Measurements from ENCODE around the gene CRBN.

CRBN gene

DNA sequence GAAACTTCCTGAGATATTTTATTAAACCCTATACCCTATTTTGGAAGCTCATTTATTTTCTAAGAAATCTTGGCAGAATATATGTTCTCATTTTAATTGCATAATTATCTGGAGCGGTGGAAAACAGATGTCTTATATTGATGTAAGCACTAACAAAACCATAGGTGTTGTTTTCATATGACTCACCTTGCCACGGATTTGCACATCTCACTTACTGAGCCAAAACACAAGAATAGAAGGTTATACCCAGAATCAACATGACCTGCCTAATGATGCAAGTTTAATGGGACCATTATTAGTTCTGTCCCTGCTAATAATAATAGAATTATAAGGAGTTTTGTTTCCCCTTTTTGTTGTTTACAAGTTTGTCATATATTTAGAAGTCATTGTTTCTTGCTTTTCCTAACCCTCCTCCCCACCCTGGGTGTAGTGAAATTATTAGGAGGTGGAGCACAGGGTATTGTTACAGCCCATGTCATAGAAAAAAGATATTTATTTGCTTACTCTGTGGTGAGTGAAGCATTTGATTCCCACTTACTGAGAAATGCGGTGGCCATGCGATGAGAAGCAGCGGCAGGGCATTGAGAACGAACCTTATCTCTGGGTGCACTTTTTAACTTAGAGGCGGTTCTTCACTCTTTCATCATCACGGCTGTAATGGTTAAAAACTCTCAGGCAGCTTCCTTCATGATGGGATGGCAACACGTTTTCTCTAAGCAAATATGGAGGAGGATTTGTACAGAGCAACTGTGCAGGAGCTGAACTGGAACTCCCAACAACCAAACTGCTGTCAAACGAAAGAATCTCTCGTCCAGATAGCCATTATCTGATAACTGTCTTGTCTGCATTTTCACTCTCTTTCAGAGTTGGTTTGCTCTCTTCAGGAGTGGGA, 69.8 kb downstream of the CRBN start:
- no peak for DNase-seq

DNA sequence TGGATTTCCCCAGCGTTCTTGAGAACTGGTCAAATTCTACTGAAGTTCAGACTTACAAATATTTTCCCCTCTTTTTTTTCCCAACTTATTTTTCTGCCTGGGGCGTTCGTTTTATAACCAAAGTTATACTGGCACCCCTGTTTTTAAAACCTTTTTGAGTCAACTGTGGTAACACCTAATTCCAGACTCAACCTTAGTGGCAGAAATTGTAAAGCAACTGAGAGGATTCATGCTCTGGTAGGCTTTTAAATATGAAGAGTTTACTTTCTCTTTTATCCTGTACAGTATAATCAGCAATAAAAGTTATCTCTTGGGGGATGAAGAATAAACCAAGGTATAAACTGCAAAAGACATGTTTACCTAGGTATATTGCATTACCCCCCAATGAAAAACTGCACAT, 71.6 kb downstream of the CRBN start:
- DNase-seq = no peak

DNA sequence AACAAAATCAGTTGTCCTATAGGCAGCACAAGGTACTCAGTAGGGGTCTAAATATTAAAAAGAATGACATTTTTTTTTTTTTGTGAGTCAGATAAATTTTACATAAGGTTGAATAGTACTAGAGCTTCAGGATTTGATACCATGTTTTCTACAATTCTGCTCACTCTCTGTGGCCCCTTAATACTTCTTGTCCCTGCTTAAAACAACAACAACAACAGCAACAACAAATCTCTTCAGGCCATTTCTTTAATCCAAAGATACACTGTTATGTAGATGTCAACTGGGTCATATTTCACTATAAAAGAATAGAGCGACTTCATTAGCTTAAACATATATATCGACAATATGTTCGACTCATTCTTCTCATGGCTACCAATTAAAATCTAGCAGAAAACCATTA, 72.3 kb downstream of the CRBN start:
- DNase-seq = no peak

DNA sequence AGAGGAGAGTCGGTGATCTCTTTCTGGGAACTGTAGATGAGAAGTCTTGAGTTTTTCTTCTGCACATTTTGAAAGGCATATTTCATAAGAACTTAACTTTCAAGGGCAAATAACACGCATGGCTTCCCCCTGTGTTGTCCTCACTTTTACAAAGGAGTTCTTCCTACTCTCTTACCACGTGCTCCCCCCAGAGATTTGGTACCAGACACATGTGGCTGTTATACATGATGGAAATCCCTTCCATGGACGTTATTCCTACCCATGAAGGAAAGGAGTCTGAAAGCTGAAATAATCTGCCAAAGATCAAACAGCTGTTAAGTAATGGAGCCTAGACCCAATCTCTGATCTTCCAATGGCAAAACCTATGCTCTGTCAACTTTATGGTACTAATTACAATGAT, 73.7 kb downstream of the CRBN start:
- no peak for DNase-seq

DNA sequence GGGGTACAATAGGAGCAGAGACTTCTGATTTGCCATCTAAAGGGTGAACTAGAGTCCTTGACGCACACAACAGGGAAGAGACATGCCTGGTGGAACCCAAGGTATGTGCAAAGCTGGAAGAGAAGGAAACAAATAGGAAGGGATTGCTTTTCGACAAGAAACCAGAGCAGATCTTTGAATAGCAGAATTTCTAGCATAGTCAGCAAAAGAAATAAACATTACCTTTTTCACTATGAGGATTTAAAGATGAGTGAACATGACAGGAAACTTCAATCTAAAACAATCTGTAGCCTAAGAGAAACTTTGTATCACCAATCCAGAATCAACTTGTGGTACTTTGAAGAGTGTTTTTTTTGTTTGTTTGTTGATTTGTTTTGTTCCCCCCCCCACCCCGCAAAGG, 74.2 kb downstream of the CRBN start:
- DNase-seq = no peak

DNA sequence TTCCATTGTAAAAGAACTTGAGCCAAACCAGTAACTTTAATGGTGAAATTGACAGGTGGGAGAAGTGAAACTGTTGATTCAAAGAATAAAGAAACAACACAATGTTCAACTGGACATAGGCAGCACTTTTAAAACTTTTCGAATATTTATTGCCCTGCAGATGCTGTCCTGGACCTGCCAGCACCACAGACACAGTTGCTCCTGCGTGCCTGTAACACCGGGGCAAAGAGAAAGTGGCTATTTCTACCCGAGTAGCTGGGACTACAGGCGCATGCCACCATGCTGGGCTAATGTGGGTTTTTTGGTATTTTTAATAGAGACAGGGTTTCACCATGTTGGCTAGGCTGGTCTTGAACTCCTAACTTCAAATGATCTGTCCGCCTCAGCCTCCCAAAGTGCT, 76.7 kb downstream of the CRBN start:
- no peak for DNase-seq

DNA sequence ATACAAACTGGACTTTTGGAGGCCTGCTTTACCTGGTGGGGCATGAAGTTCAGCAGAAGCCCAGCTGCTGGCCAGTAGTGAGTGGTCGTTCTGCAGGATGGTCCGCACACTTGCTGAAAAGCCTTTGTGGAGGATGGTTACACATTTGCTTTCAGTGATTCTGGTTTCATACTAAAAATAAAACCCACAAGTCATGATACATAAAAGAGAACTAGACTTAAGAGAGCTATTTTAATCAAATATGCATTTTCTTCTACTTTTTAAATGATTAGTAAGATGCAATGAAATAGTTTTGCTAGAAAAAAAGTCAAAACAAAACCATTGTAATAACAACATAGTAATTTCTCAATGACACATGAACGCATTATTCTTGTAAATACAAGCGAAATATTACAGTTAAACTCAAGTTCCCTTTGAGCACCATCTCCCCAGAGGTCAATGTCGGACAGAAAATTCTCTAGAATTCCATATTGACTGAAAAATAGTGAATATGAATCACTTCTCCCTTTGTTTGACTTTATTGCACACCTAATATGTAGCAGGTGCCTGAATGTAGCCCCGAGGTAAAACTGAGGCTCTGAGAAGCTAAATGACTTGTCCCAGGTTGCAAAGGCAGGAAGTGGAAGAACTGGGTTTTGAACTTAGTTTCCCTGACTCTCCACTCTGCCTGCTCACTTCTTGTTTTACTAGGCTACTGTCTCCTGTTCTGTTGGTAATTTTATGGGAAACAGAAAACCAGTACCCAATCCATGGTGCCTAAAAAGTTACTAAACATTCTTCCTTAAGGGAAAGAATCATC, 77.6 kb downstream of the CRBN start:
- no peak for DNase-seq
